IPS-NIHi11 (cell line): ENCODE measurements around the gene SLC5A5.

ENCODE experiments used
- DNase-seq: peaks from one replicate; pipeline ENCODE4 v3.0.0; 2012; ENCODE audit warnings: mixed read lengths, low spot score

SLC5A5 gene

GRCh38 chr19:17871878-17872250 lies at the start of gene SLC5A5:
TSS of gene SLC5A5 (plus strand) at chr19:17871945. CDS start at chr19:17872320, 375 bp downstream.
- no peak for DNase-seq

DNA sequence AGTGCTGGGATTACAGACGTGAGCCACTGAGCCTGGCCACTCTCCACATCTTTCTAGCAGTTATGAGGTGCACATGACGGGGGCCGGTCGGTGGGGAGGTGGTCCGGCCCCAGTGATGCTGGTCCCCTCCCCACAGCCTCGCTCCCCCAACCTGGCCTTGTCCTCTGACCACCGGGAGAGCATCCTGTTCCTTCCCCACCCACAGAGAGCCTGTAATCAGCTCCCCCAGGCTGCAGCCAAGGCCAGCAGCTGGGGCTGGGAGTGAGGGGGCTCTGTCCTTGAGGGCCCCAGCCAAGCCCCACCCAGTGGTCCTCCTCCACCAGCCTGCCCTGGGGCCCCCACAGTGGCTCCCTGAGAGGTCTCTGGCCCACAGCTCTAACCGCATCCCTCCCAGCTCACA lies 47.4 kb upstream of the SLC5A5 start:
- DNase-seq, result no peak

DNA sequence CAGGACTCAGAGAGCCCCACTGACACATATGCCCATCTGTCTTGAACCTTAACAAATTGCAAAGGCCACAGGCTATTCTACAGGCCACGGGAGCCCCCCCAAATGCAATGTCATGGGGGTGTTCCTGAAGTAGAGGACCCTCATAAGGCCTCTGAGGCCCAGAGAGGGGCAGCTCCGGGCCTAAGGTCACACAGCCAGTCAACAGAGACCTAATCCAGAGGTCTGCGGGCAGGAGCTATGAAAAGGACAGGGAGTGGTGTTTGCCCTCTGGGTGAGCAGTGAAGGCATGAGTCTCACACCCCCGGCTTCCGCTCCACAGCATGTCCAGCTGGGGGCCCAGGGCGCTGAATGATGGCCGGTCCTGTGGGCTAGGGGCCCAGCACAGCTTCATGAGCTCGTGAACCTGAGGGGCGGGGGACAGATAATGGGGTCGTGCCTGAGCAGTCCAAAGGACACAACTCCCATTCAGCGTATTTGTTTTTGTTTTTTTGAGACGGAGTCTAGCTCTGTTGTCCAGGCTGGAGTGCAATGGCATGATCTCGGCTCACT lies 45.2 kb upstream of the SLC5A5 start:
- DNase-seq, result no peak

GRCh38 chr19:17829855-17830566 lies 41.7 kb upstream of the SLC5A5 start:
- peak; percentile 96 for DNase-seq

- DNase-seq, result peak; percentile 98
Measured at GRCh38 chr19:17830567-17831418, 41.0 kb upstream of the SLC5A5 start.

DNA sequence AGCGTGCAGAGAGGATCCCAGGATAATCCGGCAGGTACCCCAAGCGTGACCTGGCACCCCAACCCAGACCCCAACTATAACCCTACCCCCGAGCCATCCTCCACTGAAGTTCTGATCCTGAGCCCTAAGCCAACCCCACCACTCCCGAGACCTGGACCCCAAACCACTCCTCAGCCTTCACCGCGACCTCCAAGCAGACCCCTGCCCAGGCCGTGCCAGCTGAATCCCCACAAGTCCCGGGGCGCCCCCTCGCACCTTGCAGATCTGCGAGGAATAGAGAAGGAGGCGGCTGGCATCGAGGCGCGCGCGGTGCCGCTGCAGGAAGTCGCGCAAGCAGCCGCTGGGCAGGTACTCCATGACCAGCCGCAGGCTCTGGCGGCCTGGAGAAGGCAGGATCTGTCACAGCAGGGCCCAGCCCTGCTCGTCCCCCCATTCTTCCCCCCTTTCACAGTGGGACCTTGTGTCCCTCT lies 40.3 kb upstream of the SLC5A5 start:
- no peak for DNase-seq

GRCh38 chr19:17832443-17833208 lies 39.1 kb upstream of the SLC5A5 start:
- DNase-seq, result no peak

GRCh38 chr19:17834350-17835181 lies 37.2 kb upstream of the SLC5A5 start:
- no peak for DNase-seq

DNA sequence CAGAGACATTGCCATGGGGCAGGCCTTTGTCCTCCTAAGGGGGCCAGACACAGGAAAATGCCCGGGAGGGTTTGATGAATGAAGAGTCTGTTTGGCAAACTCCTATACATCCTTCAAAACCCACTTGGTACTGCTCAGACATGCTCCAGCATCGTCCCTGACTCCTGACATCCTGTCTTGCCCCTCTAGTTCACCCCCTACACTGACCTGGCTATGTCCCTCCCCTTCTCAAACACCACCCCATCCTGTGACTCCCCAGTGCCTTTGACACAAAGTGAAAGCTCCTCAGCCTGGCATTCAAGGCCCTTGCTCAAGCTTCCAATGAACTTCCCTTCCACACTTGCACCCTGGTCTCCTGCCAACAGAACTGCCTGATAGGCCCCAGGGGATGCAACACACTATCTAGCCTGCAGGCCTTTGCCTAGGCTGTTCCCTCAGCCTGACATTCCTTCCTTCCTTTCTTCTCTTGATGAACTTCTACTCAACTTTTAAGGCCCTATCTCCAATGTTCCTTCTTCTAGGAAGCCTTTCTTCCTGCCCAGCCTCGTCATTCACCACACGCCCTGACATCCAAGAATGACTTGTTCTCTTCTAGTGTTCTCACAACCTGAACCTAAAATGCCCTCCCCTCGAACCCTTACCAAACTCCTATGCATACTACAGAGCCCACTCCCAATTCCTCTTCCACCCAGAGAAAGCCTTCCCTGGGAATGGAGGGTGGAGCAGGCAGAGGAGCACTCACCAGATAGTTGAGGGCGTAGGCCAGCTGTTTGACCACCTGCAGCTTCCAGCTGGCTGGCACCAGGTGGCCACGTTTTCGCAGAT lies 36.4 kb upstream of the SLC5A5 start:
- DNase-seq, result no peak

GRCh38 chr19:17836530-17836929 lies 35.2 kb upstream of the SLC5A5 start:
- no peak for DNase-seq

DNA sequence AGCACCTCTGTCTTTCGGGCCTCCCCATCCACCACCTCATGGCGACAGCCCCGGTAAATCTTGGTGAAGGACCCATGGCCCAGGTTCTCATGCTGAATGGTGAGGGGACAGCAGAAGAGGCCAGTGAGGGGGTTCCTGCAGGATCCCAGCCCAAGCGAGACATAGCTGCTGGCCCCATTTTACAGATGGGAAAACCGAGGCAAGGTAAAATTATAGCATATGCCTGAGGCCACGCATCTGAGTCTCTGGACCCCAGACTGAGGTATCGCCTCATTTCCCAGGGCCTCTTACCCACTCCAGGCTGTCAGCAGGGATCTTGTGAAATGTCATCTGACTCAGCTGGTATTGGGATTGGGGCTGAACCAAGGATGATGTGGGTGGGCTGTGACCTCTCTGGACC lies 33.8 kb upstream of the SLC5A5 start:
- DNase-seq, result no peak

GRCh38 chr19:17840019-17840418 lies 31.7 kb upstream of the SLC5A5 start:
- DNase-seq, result no peak

DNA sequence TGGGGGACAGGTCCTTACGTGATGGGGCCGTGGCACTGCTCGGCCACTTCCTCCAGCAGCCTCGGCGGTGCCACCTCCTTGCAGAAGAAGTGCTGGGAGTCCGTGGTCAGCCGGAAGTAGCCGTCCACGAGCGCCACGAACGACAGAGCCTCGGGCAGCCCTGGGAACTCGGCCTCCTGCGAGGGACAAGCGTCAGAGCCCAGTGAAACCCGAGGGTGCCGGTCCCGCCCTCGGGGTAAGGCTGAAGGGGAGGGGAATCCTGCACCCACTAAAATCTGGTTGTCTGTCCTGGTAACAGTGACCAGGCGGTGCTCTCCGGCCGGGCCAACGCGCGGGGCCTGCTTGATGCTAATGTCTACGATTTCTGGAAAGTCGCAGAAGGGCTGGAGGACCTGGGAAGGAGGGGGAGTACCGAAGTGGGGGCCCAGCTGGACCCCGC lies 30.4 kb upstream of the SLC5A5 start:
- DNase-seq, result no peak

- DNase-seq, result peak; percentile 97
Measured at GRCh38 chr19:17841810-17842662, 29.7 kb upstream of the SLC5A5 start.

- no peak for DNase-seq
Measured at GRCh38 chr19:17842663-17843291, 29.0 kb upstream of the SLC5A5 start.

DNA sequence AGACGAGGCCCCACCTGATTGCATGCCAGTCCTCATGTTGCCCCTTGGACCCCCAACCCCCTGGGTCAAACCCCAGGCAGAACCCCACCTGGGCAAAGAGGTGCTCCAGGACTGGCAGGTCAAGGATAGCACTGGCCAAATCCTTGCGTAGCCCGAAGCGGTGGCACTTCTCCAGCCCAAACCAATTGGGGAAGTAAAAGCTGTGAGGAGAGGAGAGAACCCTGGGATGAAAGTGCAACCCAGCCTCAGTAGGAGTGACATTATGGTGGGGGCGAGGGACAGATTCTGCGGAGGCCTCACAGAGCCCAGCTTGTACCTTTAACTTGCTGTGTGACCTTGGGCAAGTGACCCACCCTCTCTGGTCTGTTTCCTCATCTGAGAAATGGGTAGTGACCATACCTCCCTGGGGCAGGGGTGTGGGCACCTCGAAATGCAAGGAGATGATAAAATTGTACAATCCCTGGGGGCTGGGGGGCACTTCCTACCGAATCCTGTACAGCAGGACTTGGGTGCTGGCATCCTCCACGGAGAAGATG lies 28.4 kb upstream of the SLC5A5 start:
- no peak for DNase-seq

GRCh38 chr19:17843908-17844490 lies 27.7 kb upstream of the SLC5A5 start:
- no peak for DNase-seq

GRCh38 chr19:17846146-17846545 lies 25.6 kb upstream of the SLC5A5 start:
- no peak for DNase-seq
